ENCODE results near the gene GPD1L.

DNA sequence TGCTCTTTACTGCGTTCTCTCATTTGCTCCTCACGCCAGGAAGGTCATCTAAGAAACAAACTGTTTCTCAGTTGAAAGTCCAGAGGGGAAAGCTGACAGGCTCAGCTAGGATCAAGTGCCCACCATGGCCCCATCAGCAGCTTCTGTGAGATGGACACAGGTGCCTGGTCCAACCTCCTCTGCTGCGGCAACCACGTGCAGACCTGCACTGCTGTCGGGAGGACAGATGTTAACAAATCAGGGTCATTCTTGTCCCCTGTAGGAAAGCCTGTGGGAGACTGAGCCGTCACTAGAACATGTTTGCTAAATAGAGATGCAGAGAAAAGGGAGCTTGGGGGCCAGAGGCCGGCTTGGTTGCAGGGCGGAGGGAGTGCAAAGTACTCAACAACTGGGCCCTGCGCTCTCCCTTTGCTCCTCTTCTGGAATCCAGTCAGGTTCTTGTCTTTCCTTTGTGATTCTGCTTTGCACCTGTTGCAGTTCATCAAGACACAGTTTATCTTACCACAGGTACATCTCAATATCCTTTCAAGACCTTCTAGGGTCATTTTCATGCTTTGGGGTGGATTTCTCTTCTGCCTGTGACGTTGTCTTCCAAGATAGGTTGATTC, 20.9 kb downstream of the GPD1L start:
- TF ChIP-seq CTCF (IDR thresholded peaks at IDR 0.05; ENCODE audit: insufficient read depth, low read length, poor library complexity, severe bottlenecking): no peak
- TF ChIP-seq EZH2phosphoT487 (conservative IDR thresholded peaks at IDR 0.05; ENCODE audit: low read length): no peak
